ENCODE measurements around the gene SMOC1. TPM values are rescaled to one million over a fixed set of nuclear protein-coding genes. Genes with fewer than 3 reads are reported as not detected.

Gene SMOC1
- polyA plus RNA-seq, 1 donor, result 0.85 TPM

- Histone ChIP-seq H3K4me1 (ENCODE audit: control insufficient read depth, insufficient read depth, low read length) (no peaks in the 10 kb centered on the region), H3K27me3 (ENCODE audit: control insufficient read depth, insufficient read depth, low read length) (peaks cover 19% of the 10 kb centered on the region), H3K4me3 (ENCODE audit: low read length) (no peak overlapping the region), H3K36me3 (ENCODE audit: control insufficient read depth, insufficient read depth, low read length) (no peaks in the 10 kb centered on the region), H3K27ac (ENCODE audit: low read length) (no peak overlapping the region), H3K9me3 (ENCODE audit: control insufficient read depth, low read depth, low read length) (no peaks in the 10 kb centered on the region)
- DNase-seq, result no peak
Observed at GRCh38 chr14:70078329-70078728, 199.1 kb downstream of the SMOC1 start.

- whole genome bisulfite sequencing (ENCODE audit: insufficient coverage, low lambda C conversion rate), result 80% methylated on average over 2 of the region's 6 CpGs
- Histone ChIP-seq H3K36me3 (ENCODE audit: control insufficient read depth, insufficient read depth, low read length) (no peaks in the 10 kb centered on the region), H3K27me3 (ENCODE audit: control insufficient read depth, insufficient read depth, low read length) (peaks cover 19% of the 10 kb centered on the region)
Observed at GRCh38 chr14:70080076-70080475, 200.9 kb downstream of the SMOC1 start.

More at GRCh38 chr14:70080076-70080475, 200.9 kb downstream of the SMOC1 start:
- Histone ChIP-seq H3K9me3 (ENCODE audit: control insufficient read depth, low read depth, low read length) (no peaks in the 10 kb centered on the region), H3K4me3 (ENCODE audit: low read length) (no peak overlapping the region), H3K4me1 (ENCODE audit: control insufficient read depth, insufficient read depth, low read length) (no peaks in the 10 kb centered on the region), H3K27ac (ENCODE audit: low read length) (no peak overlapping the region)
- DNase-seq, result no peak

Other genes with a start within 250 kb of the SMOC1 start
- gene SRSF5, start 112.3 kb upstream of the SMOC1 start, polyA plus RNA-seq, result 565 TPM
- gene SLC10A1, start 82.2 kb upstream of the SMOC1 start, polyA plus RNA-seq, result 0.13 TPM

Data from large intestine (tissue), 3 donors.